GM21423 (cell line): ENCODE data around the gene HOXA3.

Source experiments
- ATAC-seq: cut with Tn5 transposase; IDR thresholded peaks from one replicate; pipeline ENCODE4 v1.9.1; 2021; ENCODE audit warnings: mild to moderate bottlenecking, moderate library complexity; ENCODE audit not compliant: unreplicated experiment

Gene HOXA3

GRCh38 chr7:27064159-27064558, 88.2 kb downstream of the HOXA3 start:
- no peak for ATAC-seq

- no peak for ATAC-seq
Observed at GRCh38 chr7:27062946-27063345, 89.4 kb downstream of the HOXA3 start.
